Measurements from ENCODE around the gene TTLL11. TPM values are rescaled to one million over a fixed set of nuclear protein-coding genes. Genes with fewer than 3 reads are reported as not detected.

The TTLL11 gene
- total RNA-seq, 1 donor from 2014 or later, result 4.0 TPM

GRCh38 chr9:121851641-121852091 lies 241.4 kb downstream of the TTLL11 start:
- no peak for DNase-seq (ENCODE audit: low spot score)
- no peaks in the 10 kb centered on the region for H3K9me3 Mint-ChIP-seq (ENCODE audit: unreplicated experiment)
- TF ChIP-seq CTCF (IDR thresholded peaks at IDR 0.05; ENCODE audit: unreplicated experiment), result no peak
- no peak overlapping the region for H3K27ac Mint-ChIP-seq (ENCODE audit: unreplicated experiment)
- H3K36me3 Mint-ChIP-seq (ENCODE audit: low read depth, unreplicated experiment), result peaks cover 4% of the 10 kb centered on the region
- H3K27me3 Mint-ChIP-seq (ENCODE audit: unreplicated experiment), result peaks cover 6% of the 10 kb centered on the region
- no peak overlapping the region for H3K4me3 Mint-ChIP-seq (ENCODE audit: unreplicated experiment)
- H3K4me1 Mint-ChIP-seq (ENCODE audit: unreplicated experiment), result peaks cover 15% of the 10 kb centered on the region

GRCh38 chr9:121850366-121850765 lies 242.7 kb downstream of the TTLL11 start:
- H3K36me3 Mint-ChIP-seq (ENCODE audit: low read depth, unreplicated experiment), result peaks cover 4% of the 10 kb centered on the region
- peaks cover 15% of the 10 kb centered on the region for H3K4me1 Mint-ChIP-seq (ENCODE audit: unreplicated experiment)
- H3K9me3 Mint-ChIP-seq (ENCODE audit: unreplicated experiment), result no peaks in the 10 kb centered on the region
- no peak overlapping the region for H3K27ac Mint-ChIP-seq (ENCODE audit: unreplicated experiment)
- no peak overlapping the region for H3K4me3 Mint-ChIP-seq (ENCODE audit: unreplicated experiment)
- no peak for TF ChIP-seq CTCF (IDR thresholded peaks at IDR 0.05; ENCODE audit: unreplicated experiment)
- H3K27me3 Mint-ChIP-seq (ENCODE audit: unreplicated experiment), result peaks cover 6% of the 10 kb centered on the region
- DNase-seq (ENCODE audit: low spot score), result no peak

- Mint-ChIP-seq H3K27ac (ENCODE audit: unreplicated experiment) (no peak overlapping the region), H3K27me3 (ENCODE audit: unreplicated experiment) (peaks cover 9% of the 10 kb centered on the region), H3K4me1 (ENCODE audit: unreplicated experiment) (peaks cover 15% of the 10 kb centered on the region), H3K36me3 (ENCODE audit: low read depth, unreplicated experiment) (peaks cover 11% of the 10 kb centered on the region), H3K4me3 (ENCODE audit: unreplicated experiment) (no peak overlapping the region), H3K9me3 (ENCODE audit: unreplicated experiment) (peaks cover 5% of the 10 kb centered on the region)
- no peak for DNase-seq (ENCODE audit: low spot score)
- TF ChIP-seq CTCF (IDR thresholded peaks at IDR 0.05; ENCODE audit: unreplicated experiment), result no peak
Observed at GRCh38 chr9:121849554-121849953, 243.6 kb downstream of the TTLL11 start.

GRCh38 chr9:121844562-121844961 lies 248.5 kb downstream of the TTLL11 start:
- Mint-ChIP-seq H3K27me3 (ENCODE audit: unreplicated experiment) (peaks cover 18% of the 10 kb centered on the region), H3K4me1 (ENCODE audit: unreplicated experiment) (peaks cover 11% of the 10 kb centered on the region), H3K36me3 (ENCODE audit: low read depth, unreplicated experiment) (peaks cover 9% of the 10 kb centered on the region), H3K4me3 (ENCODE audit: unreplicated experiment) (no peak overlapping the region), H3K27ac (ENCODE audit: unreplicated experiment) (peak overlapping the region; percentile 99), H3K9me3 (ENCODE audit: unreplicated experiment) (peaks cover 8% of the 10 kb centered on the region)
- no peak for DNase-seq (ENCODE audit: low spot score)
- TF ChIP-seq CTCF (IDR thresholded peaks at IDR 0.05; ENCODE audit: unreplicated experiment), result no peak

GRCh38 chr9:121844098-121844497 lies 249.0 kb downstream of the TTLL11 start:
- no peak for DNase-seq (ENCODE audit: low spot score)
- H3K36me3 Mint-ChIP-seq (ENCODE audit: low read depth, unreplicated experiment), result peaks cover 9% of the 10 kb centered on the region
- H3K4me3 Mint-ChIP-seq (ENCODE audit: unreplicated experiment), result no peak overlapping the region
- H3K27me3 Mint-ChIP-seq (ENCODE audit: unreplicated experiment), result peaks cover 18% of the 10 kb centered on the region
- H3K9me3 Mint-ChIP-seq (ENCODE audit: unreplicated experiment), result peaks cover 8% of the 10 kb centered on the region
- peak overlapping the region; percentile 99 for H3K27ac Mint-ChIP-seq (ENCODE audit: unreplicated experiment)
- TF ChIP-seq CTCF (IDR thresholded peaks at IDR 0.05; ENCODE audit: unreplicated experiment), result no peak
- H3K4me1 Mint-ChIP-seq (ENCODE audit: unreplicated experiment), result peaks cover 11% of the 10 kb centered on the region
